HL-60 (cell line): ENCODE measurements around the gene SV2C.

Source experiments
- CTCF ChIP-seq: IDR thresholded peaks from one replicate; pipeline ENCODE4 v1.5.1; 2011; ENCODE audit warnings: low read length, control low read depth, inconsistent platforms; ENCODE audit not compliant: insufficient read depth
- GABPA ChIP-seq: IDR thresholded peaks from 2 replicates; pipeline ENCODE4 v1.6.1; 2012; ENCODE audit warnings: low read depth
- POLR2AphosphoS5 ChIP-seq: IDR thresholded peaks from 2 replicates; pipeline ENCODE4 v1.6.1; 2012; ENCODE audit warnings: low read depth
- SPI1 ChIP-seq: IDR thresholded peaks from 2 replicates; pipeline ENCODE4 v1.6.1; 2012; ENCODE audit warnings: low read depth, mild to moderate bottlenecking, borderline replicate concordance
- TF ChIP-seq, protein P1 (sequence below): IDR thresholded peaks from 2 replicates; pipeline ENCODE4 v1.6.1; 2012; ENCODE audit warnings: low read depth; ENCODE audit not compliant: insufficient replicate concordance

- TF ChIP-seq CTCF (no peak), GABPA (no peak), POLR2AphosphoS5 (no peak), SPI1 (no peak)
- TF ChIP-seq, protein P1, sequence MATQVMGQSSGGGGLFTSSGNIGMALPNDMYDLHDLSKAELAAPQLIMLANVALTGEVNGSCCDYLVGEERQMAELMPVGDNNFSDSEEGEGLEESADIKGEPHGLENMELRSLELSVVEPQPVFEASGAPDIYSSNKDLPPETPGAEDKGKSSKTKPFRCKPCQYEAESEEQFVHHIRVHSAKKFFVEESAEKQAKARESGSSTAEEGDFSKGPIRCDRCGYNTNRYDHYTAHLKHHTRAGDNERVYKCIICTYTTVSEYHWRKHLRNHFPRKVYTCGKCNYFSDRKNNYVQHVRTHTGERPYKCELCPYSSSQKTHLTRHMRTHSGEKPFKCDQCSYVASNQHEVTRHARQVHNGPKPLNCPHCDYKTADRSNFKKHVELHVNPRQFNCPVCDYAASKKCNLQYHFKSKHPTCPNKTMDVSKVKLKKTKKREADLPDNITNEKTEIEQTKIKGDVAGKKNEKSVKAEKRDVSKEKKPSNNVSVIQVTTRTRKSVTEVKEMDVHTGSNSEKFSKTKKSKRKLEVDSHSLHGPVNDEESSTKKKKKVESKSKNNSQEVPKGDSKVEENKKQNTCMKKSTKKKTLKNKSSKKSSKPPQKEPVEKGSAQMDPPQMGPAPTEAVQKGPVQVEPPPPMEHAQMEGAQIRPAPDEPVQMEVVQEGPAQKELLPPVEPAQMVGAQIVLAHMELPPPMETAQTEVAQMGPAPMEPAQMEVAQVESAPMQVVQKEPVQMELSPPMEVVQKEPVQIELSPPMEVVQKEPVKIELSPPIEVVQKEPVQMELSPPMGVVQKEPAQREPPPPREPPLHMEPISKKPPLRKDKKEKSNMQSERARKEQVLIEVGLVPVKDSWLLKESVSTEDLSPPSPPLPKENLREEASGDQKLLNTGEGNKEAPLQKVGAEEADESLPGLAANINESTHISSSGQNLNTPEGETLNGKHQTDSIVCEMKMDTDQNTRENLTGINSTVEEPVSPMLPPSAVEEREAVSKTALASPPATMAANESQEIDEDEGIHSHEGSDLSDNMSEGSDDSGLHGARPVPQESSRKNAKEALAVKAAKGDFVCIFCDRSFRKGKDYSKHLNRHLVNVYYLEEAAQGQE, result no peak
Measured at GRCh38 chr5:76397200-76397599, 314.0 kb downstream of the SV2C start.
